ENCODE results near the gene CCDC159.
"Not testable (repeated sequence)": the region's sequence is repeated elsewhere in the genome, so short reads cannot be mapped to it uniquely, and the experiment has no call there.

The CCDC159 gene

GRCh38 chr19:11346104-11346940, at the start of gene CCDC159, which contains the start of gene TMEM205:
CCDC159 (plus strand) TSS chr19:11346519; CDS start chr19:11346607, 88 bp downstream.
TMEM205 (minus strand) TSS chr19:11346268; CDS start chr19:11345619, 649 bp downstream.
- FAIRE-seq, result peak; percentile 99

DNA sequence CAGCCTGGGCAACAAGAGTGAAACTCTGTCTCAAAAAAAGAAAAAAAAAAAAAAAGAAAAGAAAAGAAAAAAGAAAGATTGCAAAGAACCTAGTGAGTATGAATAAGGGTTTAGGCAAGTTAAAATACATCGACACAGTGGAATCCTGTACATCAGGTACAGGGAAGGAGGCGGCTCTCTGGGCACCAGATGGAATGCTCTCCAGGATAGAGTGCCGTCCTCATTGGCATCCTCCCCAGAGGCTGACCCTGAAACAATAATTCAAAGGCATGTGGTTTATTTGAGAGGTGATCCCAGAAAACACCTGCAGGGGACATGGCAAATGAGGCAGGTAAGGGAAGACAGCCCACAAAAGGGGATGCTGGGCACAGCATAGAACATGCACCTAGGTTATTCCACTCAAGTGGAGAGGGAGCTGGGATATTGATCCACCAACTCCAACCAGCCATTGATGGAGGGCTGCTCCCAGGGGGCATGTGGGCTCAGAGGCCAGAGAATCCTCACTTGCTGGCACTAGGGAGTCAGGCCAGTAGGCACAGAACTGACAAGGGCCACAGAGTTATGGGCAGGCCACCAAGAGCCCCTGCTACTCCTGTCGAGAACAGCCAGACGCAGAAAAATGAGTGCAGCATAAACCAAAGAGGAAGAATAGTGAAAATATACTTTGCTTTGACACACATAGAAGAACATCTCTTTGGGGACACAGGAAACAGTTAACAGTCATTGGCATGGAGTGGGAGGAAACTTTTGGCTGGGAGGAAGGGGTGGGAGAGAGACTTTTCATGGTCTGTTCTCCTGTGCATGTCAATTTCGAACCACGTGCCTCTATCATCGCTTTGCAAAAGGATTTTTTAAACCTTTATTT, 46.1 kb upstream of the CCDC159 start:
- FAIRE-seq, result no peak

GRCh38 chr19:11300811-11301120, 45.6 kb upstream of the CCDC159 start:
- no peak for FAIRE-seq

- no peak for FAIRE-seq
Observed at GRCh38 chr19:11304936-11305335, 41.4 kb upstream of the CCDC159 start.

DNA sequence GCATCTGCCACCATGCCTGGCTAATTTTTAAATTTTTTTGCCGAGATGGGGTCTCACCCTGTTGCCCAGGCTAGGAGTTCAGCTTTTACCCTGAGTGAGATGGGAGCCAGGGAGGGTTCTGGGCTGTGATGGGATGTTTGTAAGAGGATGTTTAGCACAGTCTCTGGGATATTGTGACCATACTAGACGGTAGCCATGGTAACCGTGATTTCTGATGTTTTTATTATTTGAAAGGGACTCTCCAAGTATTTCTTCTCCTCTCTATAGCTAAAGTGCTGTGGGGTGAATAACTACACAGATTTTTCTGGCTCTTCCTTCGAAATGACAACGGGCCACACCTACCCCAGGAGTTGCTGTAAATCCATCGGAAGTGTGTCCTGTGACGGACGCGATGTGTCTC, 40.0 kb upstream of the CCDC159 start:
- no peak for FAIRE-seq

- FAIRE-seq, result not testable (repeated sequence)
Observed at GRCh38 chr19:11320278-11320995, 25.9 kb upstream of the CCDC159 start.

DNA sequence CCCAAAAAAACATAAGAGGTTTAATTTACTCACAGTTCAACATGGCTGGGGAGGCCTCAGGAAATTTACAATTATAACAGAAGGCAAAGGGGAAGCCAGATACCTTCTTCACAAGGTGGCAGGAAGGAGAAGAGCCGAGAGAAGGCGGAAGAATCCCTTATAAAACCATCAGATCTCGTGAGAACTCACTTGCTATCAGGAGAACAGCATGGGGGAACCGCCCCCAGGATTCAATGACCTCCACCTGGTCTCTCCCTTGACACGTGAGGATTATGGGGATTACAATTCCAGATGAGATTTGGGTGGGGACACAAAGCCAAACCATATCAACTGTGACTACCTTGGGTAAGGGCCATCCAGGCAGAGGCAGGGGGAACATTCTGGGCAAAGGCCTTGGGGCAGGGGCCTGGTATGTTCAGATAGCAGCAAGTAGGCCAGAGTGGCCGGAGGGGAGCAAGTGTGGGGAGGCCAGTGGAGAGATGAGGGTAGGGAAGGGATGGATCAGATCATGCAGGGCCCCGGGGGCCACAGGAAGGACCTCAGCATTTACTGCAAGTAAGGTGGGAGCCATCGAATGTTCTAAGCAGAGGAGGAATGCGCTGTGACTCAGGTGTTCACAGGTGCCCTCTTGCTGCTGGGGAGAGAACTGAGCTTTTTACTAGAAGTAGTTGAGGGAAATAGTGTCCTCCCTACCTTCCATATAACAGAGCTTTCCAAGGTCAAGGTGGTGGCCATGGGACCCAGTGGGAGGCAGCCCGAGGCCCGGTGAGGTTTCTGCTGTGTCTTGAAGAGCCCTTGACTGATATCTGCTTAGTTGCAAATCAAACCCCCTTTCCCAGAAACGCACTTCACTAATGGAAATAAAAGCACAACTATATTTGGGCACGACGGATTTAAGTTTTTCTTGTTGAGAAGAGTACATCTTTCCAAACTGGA, 24.9 kb upstream of the CCDC159 start:
- FAIRE-seq, result no peak

GRCh38 chr19:11322269-11323024, 23.9 kb upstream of the CCDC159 start:
- FAIRE-seq, result no peak

- FAIRE-seq, result no peak
Observed at GRCh38 chr19:11323601-11324078, 22.7 kb upstream of the CCDC159 start.

DNA sequence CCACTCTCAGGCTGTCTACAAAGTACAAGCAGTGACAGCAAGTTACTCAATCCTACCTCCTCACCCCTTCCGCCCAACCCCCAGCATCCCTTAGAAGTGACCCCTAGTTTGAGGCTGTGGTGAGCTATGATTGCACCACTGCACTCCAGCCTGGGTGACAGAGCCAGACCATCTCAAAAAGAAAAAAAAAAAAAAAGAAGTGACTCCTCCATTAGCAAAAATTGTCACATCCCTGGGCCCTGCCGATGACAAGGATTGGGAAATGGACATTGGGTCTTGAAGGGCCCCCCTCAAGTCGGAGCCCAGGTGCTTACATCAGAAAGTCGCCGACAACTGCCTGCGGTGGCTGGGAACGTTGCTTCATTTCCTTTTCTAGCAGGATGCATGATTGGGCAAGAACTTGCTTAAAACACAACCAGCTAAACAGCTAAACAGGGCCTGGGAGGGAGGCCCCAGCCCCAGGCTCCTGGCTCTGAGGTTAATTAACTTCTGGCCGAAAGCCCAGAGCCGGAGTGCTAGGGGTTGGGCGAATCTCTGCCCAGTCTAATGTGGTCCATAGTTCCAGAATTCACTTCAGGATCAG, 22.1 kb upstream of the CCDC159 start:
- peak; percentile 41 for FAIRE-seq

DNA sequence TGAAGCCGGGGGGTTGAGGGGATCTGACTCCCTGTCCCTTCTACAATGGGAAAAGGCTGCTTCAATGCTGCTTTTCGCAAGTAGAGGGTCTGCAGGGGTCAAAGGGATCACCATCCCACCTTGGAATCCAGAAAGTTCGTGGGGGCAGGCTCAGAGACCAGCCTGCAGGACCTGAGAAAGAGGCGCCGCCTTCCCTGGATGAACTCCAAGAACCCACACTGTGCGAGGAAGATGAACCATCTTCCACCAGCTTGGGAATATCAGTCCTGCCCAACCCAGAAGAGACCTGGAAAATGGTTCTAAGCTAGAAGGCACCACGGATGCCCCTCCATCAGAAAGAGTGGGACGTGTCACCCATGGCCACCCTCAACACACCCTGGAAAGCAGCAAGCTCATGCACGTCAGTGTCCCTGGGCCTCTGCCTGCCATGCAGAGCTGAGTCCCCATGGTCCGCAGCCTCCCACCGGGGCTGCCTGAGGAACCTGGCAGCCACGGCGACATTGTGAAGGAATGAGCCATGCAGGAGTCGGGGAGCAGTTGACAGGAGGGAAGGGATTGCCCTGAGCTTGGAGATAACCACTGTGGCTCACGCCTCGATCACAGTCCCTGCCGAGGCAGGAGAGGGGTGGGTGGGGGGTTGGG, 21.4 kb upstream of the CCDC159 start:
- no peak for FAIRE-seq

- FAIRE-seq, result no peak
Observed at GRCh38 chr19:11325544-11325943, 20.8 kb upstream of the CCDC159 start.

DNA sequence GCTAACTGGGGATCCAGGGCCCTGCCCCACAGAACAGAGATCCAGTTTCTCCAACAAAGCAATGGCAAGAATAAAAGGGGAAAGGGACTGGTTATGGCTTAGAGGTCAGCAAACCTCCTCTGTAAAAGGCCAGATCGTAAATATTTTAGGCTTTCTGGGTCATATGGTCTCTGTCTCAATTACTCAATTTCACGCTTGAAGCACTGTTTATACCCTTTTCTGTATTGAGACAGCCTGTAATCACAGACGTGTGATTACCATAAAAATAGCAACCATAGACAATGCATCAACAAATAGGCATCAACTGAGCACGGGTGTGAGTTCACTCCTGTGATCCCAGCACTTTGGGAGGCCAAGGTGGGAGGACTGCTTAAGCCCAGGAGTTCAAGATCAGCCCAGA, 16.2 kb upstream of the CCDC159 start:
- no peak for FAIRE-seq

GRCh38 chr19:11331502-11331901, 14.8 kb upstream of the CCDC159 start:
- no peak for FAIRE-seq

DNA sequence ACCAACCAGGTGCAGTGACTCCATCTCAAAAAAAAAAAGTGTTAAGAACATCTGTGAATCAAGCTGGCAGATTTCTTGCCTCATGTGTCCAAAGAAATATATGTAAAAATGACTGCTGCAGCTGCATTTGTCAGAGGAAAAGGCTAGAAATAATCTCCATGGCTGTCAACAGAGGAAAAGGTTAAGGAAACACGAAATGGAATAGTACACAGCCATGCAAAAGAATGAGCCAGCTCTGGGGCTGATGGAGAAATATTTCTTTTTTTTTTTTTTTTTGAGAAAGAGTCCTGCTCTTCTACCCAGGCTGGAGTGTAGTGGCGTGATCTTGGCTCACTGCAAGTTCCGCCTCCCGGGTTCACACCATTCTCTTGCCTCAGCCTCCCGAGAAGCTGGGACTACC, 13.5 kb upstream of the CCDC159 start:
- FAIRE-seq, result no peak

GRCh38 chr19:11333838-11334237, 12.5 kb upstream of the CCDC159 start:
- not testable (repeated sequence) for FAIRE-seq

DNA sequence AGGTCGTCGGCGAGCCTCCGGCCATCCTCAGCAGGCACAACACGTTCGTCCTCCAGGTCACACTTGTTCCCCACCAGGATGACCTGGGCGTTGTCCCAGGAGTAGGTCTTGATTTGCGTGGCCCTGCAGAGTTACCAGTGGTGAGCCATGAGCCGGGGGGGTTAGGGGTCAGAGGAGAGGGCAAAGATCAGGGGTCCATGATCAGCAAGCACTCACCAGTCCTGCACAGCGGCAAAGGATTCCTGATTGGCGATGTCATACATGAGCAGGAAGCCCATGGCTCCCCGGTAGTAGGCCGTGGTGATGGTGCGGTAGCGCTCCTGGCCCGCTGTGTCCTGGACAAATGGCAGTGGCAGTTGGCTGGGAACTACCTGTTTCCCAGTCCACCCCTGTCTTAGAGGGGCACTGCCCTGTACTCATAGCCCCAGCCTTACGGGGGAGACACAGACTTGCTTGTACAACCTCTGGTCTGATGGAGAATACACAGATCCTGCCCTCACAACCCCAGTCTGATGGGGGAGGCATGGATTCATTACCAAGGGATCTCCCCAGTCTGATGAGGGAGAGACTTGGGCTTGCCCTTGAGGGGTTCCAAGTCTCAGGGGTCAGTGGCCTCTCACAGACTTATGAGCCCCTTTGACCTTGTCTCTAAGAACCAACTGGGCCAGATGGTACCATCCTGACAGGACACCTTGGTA, 10.7 kb upstream of the CCDC159 start:
- FAIRE-seq, result no peak

- FAIRE-seq, result no peak
Observed at GRCh38 chr19:11337080-11337479, 9.2 kb upstream of the CCDC159 start.

DNA sequence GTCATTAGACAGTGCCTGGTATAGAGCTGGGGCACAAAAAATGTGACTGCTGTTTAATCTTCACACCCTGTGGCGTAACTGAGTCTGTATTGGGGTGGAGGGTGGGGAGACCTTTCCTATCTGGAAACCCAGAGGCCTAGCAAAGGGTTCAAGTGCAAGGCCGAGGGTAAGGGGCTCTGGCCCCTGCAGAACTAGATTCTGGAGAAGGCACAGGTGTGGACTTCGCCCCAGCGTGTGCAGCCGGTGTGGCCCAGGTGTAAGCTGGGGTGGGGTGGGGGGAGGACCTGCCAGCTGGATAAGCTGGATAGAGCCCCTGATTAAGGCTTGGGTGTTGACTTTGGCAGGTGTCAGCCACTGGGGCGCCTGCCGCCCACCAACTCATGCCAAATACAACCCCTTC, 8.2 kb upstream of the CCDC159 start:
- FAIRE-seq, result no peak

Measured in endometrium (tissue), 2 donors.